GF-D8 (cell line): Measurements from ENCODE around the gene INF2.
"Not testable (repeated sequence)": the region's sequence is repeated elsewhere in the genome, so short reads cannot be mapped to it uniquely, and the experiment has no call there.

ENCODE experiments used
- DNase-seq: peaks from one replicate; lab custom pipeline; 2025; lab: John Stamatoyannopoulos, UW

INF2 gene

DNA sequence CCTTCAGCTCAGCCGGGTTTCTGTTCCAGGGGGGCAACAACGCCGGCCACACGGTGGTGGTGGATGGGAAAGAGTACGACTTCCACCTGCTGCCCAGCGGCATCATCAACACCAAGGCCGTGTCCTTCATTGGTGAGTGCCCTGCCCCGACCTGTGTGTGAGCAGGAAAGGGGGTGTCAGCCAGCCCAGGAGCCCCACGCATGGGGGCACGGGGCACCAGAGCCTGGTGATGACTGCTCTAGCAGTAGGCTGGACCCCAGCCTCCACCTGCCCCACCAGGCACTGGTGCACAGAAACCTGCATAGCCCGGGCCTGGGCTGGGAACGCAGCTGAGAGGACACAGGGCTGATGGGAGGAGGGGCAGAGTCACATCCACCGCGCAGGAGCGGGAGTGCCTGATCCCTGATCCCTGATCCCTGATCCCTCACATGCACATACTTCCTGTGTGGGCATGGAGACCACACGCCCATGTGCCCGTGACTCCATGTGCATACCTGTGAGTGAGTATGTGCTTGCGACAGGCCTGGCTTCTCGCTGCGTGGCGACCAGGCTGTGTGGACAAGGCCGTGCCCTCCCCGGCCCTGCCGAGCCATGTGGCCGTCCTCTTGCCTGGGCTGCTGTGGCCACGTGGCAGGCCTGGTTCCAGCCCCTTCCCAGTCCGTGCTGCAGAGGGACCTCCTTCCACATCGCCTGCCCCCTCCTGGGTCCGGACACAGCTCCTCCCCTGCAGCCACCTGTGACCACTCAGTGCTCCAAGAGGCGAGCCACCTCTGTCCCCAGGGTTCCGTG is 45.8 kb downstream of the INF2 start:
- no peak for DNase-seq

DNA sequence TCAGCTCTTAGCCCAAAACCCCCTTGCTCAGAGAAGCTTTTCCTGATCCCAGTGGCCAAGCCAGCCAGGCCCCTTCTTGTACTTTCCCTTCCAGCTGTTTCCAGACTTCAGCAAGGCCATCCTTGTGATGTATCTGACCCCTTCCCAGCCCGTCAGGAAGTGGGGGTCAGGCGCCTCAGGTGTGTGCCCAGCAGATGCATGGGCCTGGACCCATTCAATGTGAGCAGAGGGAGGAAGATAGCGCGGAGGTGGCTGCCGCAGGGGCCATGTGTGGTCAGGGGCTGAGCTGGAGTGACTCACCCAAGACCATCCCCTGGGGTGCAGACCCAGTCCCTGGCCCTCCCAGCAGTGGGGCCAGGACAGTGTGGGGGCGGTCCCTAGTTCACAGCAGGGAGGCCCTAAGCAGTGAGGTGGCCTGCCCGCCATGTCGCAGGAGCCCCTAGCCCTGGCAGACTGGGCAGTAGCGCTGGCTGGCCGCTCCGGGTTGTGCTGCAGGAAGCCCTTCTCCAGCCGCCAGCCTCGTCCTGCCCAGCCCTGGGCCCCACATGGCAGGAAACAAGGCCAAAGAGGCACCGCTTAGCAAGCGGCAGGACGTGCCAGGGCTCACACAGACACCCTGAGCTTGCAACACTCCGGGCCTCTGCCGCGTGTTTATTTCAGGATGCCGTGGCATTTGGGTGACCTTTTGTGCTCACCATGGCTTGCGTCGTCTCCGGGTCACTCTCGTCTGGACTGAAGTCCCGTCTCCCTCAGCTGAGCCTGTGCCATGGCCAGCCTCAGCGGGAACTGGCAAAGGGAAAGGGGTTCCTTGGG is 46.6 kb downstream of the INF2 start:
- no peak for DNase-seq

DNA sequence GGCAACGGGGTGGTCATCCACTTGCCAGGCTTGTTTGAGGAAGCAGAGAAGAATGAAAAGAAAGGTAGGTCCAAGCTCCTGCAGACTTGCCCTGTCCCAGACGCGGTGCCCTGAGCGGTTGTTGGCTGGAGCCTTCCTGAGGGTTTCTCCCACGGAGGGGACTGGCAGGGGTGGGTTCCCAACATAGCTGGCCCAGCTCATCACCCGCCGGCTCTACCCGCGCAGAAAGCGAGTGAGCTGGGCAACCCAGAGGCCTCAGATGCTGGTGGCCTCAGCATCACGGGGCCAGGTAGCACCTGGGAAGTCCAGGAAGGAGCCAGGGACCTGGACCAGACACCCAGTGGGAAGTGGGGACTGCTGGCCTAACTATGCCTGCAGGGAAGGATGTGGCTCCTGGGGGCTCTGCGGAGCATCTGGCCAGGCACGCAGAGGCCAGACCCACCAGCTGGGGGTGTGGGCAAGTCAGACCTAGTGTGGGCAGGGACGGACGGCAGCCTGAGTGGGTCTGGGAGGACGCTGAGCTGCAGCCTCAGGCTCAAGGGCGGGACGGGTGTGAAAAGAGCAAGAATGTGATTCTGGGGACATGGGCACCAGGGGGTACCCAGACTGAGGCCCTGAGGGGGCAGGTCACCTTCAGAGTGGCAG is 49.1 kb downstream of the INF2 start:
- DNase-seq = no peak

- DNase-seq = no peak
These were observed 49.6 kb downstream of the INF2 start for GRCh38 chr14:104739026-104739425.

DNA sequence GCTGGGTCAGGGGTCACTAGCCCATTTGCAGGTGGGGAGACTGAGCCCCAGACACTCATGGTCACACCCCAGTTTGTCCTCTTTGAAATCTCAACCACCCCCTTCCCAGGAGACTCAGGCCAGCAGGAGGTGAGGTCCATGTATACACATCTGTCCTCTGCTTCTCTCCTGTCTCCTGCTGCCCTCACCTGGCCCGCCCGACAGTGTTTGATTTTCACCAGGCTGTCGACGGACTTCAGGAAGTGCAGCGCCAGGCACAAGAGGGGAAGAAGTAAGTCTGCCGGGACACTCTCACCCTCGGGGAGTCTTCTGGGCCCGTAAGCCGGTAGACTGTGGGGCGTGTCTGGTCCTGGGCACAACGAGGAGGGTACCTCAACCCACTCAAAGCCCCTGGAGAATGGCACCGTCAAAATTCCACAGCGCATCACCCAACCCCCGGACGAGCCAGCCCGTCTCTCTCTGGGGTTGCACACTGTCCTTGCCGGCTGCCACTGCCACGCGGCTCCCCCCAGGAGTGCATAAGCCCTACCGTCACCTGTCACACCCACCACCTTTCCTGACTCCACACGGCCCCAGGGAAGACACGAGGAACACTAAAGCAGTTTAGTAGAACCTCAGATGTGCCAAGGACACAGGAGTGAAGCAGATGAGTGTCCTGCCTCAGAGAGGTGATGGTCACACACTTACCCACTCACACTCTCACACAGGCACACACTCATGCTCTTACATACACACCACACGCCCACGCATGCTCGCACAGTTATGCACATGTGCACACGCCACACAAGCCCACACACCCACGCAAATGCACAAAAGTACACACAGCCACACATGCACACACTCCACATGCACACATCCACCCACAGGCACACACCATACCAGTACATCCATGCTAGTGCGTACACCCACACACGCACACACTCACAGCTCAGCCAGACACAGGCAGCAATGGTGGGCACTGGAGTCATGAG is 50.4 kb downstream of the INF2 start:
- no peak for DNase-seq

- no peak for DNase-seq
These were observed 51.8 kb downstream of the INF2 start for GRCh38 chr14:104741108-104741802.

DNA sequence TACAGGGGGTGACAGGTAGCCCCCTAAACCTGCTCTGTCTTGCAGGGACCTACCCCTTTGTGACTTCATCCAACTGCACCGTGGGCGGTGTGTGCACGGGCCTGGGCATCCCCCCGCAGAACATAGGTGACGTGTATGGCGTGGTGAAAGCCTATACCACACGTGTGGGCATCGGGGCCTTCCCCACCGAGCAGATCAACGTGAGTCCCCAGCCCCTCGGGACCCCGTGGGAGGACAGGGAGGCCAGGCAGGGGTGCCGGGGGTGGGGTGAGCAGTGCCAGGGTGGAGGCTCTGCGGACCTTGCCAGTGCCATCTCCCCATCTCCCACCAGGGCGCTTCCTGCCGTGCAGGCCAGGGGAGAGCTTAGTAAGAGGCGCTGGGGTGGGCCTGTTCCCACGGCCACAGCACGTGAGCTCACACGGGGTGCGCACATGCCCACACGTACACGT is 52.4 kb downstream of the INF2 start:
- DNase-seq = no peak

DNA sequence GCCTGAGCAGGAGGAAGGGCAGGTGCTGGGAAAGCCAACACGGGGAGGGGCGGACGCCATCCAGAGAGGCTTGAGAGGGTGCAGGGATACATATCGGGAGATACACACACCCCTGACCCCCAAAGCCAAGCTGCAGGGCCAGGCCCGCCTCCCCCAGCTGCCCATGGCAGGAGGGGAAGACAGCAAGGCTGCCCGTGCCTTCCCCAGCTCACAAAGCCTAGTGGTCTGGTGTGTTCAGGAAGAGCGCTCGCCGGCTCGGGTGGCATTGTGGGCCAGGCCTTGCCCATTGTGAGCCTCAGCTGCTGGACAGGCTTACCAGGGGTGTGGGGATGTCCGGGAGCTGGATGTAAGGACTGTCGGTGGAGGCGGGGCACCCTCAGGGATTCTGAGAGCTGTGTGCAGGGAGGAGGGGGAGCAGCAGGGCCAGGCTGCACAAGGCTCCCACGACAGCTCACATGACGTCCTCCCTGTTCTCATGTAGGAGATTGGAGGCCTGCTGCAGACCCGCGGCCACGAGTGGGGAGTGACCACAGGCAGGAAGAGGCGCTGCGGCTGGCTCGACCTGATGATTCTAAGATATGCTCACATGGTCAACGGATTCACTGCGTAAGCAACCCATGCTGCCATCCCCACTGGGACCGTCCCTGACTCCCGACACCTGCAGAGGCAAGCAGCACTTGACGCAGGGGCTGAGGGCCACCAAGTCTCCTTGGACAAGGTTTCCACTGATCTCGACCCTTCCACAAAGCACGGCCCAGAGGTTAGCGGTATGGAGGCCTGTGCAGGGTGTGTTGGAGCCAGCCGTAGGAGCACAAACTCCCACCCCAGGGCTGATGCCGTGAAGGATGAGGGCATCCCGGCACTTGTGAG is 53.4 kb downstream of the INF2 start:
- DNase-seq = no peak

DNA sequence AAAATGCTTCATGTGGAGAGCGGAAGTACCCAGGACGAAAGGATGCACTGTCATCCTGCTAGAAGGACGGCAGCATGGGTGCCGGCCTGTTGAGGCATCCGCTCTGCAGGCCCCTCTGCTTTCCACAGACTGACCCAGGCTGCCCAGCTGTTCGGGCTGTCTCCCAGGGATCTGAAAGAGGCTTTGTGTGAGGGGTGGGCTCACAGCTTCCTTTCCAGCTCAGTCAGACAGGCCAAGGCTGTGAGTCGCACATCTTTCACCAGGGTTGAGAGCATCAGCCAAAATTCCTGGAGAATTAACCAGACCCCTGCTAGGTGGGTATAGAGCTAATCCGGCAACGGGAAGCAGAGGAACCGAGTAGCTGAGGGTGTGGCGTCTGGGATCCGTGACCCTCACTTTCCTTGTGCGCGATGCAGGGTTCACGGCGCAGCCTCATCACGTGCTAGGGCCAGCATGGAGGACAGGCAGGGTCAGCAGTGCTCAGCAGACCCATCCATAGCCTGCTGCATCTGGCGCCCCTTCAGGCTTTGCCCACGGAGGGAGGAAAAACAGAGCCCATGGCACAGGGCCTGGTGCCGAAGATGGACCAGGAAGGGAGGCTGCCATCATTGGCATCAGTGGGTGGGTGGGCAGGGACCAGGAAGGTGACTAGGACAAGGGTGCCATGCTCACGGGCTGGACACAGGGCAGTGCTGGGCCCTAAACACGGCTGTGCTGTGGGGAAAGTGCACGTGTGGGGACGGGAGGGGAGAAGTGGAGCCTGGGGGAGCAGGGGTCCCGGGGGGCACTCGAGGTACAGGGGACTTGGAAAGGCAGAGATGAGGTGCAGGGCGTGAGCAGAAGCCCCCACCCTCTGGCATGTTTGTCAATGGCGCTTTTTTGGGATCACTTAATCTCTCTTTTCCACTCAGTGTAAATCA is 54.3 kb downstream of the INF2 start:
- DNase-seq = no peak

DNA sequence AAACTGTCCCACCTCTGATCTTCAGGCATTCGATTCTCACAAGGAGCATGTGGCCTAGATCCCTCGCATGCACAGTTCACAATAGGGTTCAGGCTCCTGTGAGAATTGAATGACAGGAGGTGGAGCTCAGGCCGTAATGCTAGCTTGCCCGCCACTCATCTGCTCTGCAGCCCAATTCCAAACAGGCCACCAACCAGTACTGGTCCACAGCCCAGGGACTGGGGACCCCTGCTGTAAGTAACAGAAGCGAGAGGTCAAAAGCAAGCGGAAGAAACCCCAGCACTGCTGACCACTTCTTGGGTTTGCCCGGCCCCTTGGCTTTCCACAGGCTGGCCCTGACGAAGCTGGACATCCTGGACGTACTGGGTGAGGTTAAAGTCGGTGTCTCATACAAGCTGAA is 55.1 kb downstream of the INF2 start:
- DNase-seq = no peak

- no peak for DNase-seq
These were observed 56.0 kb downstream of the INF2 start for GRCh38 chr14:104745431-104745830.

GRCh38 chr14:104746071-104746545 is 56.7 kb downstream of the INF2 start:
- no peak for DNase-seq

DNA sequence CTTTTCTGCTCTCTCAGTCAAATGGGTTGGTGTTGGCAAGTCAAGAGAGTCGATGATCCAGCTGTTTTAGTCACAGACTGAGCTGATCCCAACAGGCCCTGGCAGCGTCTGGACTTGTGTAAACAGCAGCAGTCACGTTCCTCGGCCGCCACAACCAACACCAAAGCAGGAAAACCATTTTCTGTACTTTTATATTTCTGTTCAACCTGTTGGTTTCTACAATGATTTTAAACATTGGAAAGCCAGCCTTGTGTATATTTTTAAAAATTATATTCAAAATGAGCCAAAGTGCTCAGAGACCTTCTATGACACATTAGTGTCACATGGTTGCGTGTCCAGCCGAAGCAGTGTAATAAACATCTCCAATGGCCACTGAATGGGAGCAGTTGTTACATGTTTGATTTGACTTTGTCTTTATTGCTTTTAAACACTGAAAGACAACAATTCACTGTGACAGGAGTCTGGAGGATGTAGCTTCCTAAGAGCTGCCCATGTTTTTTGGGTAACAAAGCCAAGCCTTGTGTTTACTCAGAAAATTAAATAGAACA is 57.6 kb downstream of the INF2 start:
- no peak for DNase-seq

GRCh38 chr14:104747876-104748275 is 58.5 kb downstream of the INF2 start:
- DNase-seq = no peak

- no peak for DNase-seq
These were observed 59.8 kb downstream of the INF2 start for GRCh38 chr14:104749111-104749649.

GRCh38 chr14:104750056-104750752 is 60.8 kb downstream of the INF2 start:
- no peak for DNase-seq

- not testable (repeated sequence) for DNase-seq
These were observed 61.3 kb downstream of the INF2 start for GRCh38 chr14:104750753-104751057.
